Fibroblast of skin of left biceps (primary cell): ENCODE data around the gene ARL17A.
"Not testable (repeated sequence)": the region's sequence is repeated elsewhere in the genome, so short reads cannot be mapped to it uniquely, and the experiment has no call there.

ENCODE experiments used
- DNase-seq, 2 experiments: peaks; one replicate each; pipeline ENCODE4 v3.0.0-alpha.2; 2013; ENCODE audit warnings: low read depth in 2 of 2

ARL17A gene

DNA sequence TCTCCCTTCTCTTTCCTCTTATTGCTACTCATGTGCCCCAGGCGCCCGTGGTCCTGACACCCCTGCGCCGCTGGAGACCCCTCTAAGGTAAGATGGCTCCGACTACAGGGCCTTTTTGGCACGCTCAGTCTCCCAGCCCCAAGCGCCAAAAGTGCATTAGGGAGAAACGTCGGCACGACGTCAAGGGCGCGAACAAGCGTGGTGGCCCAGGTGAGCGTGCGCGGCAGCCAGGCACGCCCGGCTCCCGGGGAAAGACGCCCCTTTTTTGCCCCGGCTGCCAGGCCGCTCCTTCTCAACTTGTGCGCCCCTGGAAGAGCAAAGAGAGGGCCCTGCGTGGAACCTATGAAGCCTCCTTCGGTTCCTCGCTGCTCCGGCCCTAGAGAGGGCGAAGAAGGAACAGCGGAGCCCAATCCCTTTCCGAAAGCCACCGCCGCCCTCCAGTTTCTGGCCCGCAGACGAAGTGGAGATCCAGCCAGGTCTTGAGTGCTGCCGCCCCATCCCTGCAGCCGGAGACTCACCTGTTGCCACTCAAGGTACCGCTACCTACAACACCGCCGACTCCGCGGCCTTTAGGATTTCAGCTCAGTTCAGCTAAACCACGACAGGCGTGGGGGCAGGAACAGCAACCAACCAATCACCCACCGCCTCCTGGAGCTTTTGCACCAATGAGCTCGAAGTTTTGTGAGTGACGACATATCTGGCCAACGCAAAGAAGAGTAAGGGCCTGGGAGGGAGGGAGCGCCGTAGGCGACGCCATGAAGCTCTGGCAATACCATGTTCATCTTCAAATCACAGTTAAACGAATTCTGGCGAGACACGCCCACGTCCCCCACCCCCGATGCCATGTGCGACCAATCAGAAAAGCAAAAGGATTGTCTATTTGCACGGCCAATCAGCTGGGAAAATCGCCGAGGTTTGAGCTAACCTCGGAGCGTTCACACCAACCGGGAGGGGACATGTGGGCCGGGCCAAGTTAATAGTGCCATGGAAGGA lies at the start of gene ARL17A:
Gene ARL17A (minus strand): TSS at position 609 of the 993 bp plus-strand sequence. CDS start 3,369 bp downstream, outside the sequence.
- DNase-seq, result not testable (repeated sequence)

DNA sequence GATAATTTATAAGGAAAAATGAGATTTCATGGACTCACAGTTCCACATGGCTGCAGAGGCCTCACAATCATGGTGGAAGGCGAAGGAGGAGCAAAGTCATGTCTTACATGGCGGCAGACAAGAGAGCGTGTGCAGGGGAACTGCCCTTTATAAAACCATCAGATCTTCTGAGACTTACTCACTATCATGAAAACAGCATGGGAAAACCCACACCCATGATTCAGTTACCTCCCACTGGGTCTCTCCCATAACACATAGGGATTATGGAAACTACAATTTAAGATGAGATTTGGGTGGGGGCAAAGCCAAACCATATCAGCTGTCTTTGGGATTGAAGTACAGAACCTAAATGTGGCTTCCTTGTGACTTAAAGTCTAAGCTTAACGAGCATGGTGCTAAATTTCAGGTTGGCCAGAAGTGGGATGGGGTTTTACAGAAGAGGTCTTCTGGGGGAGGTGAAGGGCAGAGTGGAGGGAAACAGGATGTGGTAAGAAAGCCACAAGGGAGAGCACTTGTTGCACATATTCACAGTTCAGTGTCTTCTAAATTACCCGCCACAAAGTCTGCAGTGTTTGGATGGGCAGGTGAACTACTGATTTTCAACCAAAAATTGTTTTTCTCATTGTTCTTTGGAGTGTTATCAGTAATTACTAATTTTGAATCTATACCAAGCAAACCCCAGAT lies 49.4 kb upstream of the ARL17A start:
- DNase-seq, result not testable (repeated sequence)

DNA sequence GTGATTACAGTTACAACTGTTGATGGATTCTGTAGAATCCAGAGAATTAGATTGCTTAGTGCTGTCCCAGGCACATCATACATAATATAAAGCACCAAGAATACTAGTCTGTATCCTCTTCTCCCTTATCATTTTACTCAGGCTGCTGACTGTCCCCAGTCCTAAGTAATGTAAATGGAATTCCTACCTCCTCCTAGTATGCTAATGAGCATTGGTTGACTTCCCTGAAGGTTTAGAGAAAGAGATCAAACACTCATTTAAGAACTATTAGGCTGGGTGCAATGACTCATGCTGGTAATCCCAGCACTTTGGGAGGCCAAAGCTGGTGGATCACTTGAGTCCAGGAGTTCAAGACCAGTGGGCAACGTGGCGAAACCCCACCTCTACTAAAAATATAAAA lies 48.0 kb upstream of the ARL17A start:
- not testable (repeated sequence) for DNase-seq

DNA sequence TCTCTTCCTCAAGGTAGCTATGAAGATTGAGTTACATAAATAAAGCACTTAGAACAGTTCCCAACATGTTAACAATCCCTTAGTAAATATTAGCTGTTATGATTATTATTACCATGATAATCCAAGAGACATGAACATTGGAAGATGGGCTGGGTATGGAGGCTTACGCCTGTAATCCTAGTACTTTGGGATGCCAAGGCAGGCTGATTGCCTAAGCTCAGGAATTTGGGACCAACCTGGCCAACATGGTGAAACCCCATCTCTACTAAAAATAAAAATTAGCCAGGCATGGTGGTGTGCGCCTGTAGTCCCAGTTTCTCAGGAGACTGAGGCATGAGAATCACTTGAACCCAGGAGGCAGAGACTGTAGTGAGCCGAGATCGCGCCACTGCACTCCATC lies 45.2 kb upstream of the ARL17A start:
- not testable (repeated sequence) for DNase-seq

GRCh38 chr17:46623790-46624189 lies 44.3 kb upstream of the ARL17A start:
- not testable (repeated sequence) for DNase-seq

DNA sequence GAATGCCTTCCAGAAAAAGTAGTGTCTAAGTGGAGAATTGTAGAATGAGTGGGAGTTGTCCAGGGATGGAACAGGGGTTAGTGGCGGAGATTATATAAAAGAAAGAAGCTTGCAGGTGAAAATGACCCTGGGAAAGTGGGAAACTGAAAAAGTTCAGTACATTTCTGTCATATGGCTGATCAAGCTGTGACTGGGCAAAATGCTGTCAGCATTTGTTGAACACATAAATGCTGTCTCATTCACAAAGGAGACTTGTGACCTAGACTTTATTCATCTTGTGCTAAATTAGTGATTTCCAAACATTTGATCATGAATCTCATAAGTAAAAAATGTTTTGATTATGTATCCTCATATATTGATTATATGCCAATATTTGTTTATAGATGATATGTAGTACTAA lies 39.5 kb upstream of the ARL17A start:
- not testable (repeated sequence) for DNase-seq

DNA sequence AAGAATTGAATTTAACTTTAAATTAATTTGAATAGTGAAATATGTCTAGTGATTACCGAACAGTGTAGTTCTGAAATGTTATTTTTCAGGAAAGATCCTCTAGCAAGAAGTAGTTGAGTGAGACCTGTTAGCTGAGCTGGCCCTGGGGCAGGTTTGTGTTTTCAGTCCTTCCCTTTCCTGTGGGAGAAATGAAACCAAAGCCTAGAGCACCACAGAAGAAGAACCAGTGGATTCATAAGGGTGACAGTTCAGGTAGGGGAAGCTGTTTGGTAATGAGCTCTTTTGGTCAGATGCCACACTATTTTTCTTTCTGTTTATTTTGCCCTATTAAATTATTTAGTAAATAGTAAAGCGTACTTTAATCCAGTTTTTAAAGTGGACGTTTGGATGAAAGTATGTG lies 37.6 kb upstream of the ARL17A start:
- not testable (repeated sequence) for DNase-seq

- DNase-seq, result not testable (repeated sequence)
These were observed 34.4 kb upstream of the ARL17A start for GRCh38 chr17:46613876-46614275.

DNA sequence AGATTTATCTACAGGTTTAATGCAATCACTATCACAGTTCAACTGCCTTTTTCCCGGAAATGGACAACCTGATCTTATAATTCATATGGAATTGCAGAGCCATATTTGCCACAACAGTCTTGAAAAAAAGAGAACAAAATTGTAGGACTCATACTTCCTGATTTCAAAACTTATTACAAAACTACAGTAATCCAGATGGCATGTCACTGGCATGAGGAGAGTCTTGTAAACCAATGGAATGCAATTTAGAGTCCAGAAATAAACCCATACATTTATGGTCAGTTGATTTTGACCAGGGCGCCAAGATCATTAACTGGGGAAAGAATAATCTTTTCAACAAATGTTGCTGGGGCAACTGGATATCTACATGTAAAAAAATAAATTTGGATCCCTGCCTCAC lies 31.8 kb upstream of the ARL17A start:
- DNase-seq, result not testable (repeated sequence)

DNA sequence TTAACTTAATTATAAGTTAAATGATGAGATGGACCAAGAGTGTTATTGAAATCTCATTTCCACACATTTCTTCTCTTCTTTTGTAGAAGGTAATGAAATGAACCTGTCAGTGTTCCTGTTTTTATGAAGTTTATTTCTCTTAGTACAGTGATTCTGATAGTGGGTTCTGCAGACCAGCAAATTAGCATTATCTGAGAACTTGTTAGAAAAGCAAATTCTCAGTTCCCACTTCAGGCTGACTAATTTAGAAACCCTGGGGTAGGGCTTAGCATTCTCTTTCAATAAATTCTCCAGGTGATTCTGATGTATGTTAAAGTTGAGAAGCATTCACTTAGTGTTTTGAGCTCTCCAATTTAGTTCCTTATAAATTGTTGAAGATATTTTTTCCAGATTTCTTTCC lies 23.6 kb upstream of the ARL17A start:
- DNase-seq, result not testable (repeated sequence)

DNA sequence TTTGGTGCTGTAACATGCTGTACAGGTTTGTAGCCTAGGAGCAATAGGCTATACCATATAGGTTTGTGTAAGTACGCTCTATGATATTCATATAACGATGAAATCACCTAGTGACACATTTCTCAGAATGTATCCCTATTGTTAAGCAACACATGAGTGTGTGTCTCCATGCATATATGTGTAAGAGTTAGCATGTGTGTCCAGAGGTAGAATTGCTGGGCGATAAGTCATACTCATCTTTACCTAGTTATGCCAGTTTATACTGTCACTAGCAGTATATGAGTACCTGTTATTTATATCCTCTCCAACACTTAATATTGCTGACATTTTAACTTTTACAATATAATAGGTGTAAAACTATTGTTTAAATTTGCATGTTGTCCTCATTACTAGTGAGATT lies 21.3 kb upstream of the ARL17A start:
- not testable (repeated sequence) for DNase-seq

GRCh38 chr17:46598344-46598931 lies 18.9 kb upstream of the ARL17A start:
- DNase-seq, result not testable (repeated sequence)

DNA sequence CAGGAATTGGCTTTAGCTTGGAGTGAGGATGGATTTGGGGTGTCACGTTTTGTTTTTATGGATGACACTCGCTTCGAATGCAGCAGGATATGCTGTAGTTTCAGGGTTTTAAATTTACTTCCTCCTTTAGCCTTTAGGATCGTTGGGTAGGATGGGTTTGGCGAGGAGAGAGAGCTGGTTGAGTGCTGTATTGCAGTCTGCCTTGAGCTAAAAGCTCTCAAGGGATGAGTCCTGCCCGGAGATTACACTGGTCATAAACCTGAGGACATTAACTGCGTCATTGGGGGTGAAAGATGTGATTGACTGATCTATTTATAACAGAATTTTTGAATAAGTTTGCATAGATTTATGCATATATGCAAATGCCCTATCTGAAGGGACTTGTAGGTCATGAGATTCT lies 11.8 kb upstream of the ARL17A start:
- DNase-seq, result not testable (repeated sequence)

GRCh38 chr17:46590157-46591146 lies 11.0 kb upstream of the ARL17A start, which contains the start of gene NSF:
Gene NSF (plus strand): TSS chr17:46590669. CDS start chr17:46590776, 107 bp downstream.
- not testable (repeated sequence) for DNase-seq

- not testable (repeated sequence) for DNase-seq
These were observed 6.0 kb upstream of the ARL17A start for GRCh38 chr17:46585444-46585843.

DNA sequence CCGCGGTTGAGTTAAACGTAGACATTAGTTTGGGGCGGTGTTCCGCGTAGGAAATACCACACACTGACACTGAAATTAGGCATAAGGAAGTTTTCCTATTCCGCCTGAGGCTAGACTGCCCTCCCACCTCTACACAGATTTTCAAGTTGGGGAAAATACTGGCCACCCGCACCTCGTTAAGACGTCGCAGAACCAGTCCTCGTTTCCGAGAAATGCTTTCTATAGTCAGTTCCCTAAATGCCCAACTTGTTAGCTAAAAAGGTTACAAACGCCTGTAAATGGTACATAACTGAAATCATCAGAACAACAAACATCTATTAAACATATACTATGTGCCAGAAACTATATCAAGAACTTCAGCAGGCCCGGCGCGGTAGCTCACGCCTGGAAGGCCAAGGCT lies 591 bp upstream of the ARL17A start:
- not testable (repeated sequence) for DNase-seq

DNA sequence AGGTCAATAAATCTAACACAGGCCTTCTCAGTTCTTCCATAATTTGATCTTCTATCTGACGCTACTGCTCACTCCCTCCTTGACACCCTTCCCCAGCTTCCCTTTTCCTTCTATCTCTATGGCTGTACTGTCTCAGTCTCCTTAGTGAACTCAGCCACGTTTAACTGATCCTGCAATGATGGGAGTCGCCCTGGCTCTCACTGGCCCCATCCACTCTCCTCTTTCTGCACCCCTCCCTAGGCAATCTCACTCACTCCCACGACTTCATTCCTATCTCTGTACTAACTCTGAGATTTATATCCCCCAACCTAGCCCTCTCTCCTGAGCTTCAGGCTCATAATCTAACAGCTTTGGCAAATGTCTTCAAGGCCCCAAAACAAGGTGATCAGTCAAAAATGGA lies 7.7 kb downstream of the ARL17A start:
- DNase-seq, result not testable (repeated sequence)

DNA sequence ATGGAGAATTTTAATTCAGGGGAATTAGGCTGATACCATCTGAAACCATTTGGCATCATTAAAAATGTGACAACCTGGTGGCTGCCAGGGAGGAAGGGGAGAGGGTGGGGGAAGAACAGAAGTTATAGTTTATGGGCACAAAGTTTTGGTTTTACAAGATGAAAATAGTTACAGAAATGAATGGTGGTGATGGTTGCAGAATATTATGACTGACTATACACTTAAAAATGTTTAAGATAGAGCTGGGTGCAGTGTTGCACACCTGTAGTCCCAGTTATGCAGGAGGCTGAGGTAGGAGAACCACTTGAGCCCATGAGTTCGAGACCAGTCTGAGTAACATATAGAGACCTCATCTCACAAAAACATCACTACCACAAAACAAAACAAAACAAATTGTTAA lies 12.5 kb downstream of the ARL17A start:
- DNase-seq, result not testable (repeated sequence)

DNA sequence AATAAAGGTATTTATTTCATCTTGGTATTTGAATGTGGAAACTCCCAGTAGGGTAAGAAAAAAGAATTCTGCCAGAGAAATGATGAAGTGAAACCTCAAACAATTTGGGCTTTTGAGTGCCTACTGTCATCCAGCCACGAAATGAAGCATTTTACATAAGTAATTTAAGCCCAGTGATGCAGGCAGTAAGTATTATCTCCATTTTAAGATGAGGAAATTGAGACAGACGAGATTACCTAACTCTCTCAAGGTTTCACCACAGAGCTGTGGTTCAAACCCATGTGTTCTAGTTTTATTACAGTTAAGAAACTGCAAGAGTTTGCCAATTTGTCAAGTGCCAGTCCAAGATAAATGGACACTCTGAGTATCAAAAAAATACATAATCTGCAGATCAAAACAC lies 13.2 kb downstream of the ARL17A start:
- not testable (repeated sequence) for DNase-seq

GRCh38 chr17:46560048-46560447 lies 19.4 kb downstream of the ARL17A start:
- not testable (repeated sequence) for DNase-seq

DNA sequence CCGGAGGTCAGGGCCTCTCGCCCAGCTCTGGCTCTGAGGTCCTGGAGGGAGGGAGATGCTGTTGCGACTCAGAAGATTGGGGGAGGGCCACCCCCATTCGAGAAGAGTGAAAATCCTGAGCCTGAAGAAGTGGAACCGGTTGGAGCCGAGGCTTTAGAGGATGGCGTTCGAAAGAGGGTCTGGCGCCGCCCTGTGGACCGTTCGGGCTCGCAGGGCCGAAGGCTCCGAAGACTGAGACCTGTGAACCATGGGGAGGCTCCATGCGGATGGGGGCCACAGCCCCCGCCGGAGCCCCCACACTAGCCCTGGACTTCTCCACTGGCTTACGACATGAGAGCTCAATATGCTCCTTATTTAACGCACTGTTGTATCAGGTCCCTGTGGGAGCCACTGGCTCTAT lies 20.3 kb downstream of the ARL17A start:
- not testable (repeated sequence) for DNase-seq
